ENCODE results near the gene LRRC2.
A peak's percentile ranks its signal among the peaks of the same experiment; 100 is the strongest.
"Not testable (repeated sequence)": the region's sequence is repeated elsewhere in the genome, so short reads cannot be mapped to it uniquely, and the experiment has no call there.

The LRRC2 gene

DNA sequence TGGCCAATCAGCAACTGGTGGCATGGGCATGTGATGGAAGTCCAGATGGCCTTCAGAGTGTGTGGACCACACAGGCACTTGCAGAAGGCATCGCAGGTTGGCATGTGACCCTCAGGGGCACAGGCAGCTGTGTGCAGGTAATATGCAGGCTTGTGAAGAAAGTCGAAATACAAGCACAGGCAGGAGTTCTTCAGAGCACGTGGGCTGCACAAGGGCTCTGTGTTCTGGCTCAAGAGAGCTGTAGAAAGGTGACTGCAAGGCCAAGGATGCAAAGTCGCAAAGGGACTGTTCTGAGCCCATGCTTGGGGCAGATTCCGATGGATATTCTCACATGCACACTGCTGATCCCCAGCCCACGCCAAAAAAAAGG is 8.3 kb downstream of the LRRC2 start:
- DNase-seq (ENCODE audit: low read depth): no peak

DNA sequence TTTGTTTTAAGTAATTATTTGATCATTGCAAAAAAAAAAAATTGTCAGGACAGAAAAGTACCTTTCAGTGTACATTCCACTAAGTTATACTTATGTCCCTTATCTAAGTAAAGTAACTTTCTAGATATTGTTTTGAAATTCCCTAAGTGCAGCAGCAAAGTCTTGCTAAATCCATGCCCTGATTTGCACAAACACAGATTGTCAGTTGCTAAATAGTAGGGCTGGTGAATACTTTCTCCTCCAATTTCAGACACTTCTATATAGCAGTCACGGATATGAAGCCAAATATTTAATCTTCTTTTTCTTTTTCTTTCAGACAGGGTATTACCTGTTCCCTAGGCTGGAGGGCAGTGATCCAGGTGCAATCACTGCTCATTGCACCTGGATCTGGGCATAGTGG is 12.9 kb downstream of the LRRC2 start:
- no peak for DNase-seq (ENCODE audit: low read depth)

DNA sequence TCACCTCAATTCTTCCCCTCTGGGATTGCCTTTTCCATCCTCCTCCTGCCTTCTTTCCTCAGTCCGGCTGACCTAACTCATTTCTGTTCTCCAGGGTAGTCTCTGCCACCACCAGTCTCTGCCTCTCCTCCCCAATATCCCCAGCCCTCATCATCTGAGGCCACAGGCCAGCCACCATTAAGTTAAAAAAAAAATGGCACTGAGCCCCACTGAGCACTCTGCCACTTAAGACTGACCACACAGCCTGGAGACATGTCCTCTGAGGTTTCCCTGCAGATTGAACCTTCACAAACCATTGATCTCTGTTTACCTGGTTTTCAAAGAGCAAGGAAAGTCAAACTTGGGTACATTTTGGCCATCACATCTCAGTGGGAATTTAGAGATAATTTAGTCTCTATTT is 13.6 kb downstream of the LRRC2 start:
- no peak for DNase-seq (ENCODE audit: low read depth)

DNA sequence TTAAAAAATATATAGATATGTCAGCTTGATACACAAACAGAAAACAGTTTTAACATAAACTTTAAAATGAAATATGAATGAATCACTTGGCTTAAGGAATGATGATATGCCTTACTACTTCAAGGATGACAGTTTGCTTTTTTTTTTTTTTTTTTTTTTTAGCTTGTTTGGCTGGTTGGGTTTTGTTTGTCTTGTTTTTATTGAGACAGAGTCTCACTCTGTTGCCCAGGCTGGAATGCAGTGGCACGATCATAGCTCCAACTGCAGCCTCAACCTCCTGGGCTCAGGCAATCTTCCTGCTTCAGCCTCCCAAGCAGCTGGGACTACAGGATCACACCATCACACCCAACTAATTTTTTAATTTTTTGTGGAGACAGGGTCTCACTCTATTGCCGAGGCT is 14.5 kb downstream of the LRRC2 start:
- DNase-seq (ENCODE audit: low read depth): no peak

DNA sequence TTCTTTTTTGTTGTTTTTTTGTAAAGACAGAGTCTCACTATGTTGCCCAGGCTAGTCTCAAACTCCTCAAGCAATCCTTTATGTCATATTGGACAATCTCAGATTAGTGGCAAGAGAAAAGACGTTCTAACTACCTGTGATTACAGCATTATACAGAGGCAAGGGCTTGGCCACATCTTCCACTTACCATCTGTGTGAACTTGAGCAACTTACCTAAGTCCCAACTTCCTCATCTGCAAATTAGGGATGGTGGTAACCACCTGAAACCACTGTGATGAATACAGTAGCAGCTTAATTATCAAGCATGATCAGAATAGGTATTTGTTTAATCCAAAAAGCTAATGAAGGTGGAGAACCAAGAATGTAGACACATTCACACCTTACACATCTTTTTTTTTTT is 16.1 kb downstream of the LRRC2 start:
- no peak for DNase-seq (ENCODE audit: low read depth)

DNA sequence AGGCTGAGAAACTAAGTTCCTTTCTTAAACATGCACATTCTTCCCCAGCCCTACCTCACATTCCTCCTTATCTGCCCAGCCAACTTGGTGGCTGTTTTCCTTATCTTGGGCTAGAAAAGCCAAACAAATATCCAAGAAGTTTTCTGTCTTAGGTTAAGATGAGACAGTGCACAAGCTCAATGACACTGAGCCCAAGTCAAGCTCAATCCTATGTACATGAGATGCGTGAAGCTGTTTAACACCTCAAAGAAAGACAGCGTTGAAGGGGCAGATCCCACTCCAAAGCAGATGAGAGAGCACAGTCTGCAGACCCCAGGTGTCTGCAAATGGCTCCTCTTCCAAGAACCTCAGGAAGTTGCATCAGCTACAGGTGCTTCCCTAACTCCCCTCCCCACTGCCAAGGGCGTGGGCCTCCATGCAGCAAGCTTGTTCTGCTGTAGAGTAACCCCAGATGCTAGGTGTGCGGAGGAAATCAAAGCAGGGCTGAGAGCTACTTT is 16.6 kb downstream of the LRRC2 start:
- no peak for DNase-seq (ENCODE audit: low read depth)

DNA sequence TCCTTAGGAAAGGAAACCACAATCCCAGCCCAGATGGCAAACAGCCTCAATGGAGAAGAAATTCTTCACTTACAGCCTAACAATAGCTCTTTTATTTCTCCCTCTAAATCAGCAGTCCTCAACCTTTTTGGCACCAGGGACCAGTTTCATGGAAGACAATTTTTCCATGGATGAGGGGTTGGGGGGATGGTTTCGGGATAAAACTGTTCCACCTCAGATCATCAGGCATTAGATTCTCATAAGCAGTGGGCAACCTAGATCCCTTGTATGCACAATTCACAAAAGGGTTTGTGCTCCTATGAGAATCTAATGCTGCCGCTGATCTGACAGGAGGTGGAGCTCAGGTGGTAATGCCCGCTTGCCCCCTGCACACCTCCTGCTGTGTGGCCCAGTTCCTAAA is 17.5 kb downstream of the LRRC2 start:
- DNase-seq (ENCODE audit: low read depth): not testable (repeated sequence)

DNA sequence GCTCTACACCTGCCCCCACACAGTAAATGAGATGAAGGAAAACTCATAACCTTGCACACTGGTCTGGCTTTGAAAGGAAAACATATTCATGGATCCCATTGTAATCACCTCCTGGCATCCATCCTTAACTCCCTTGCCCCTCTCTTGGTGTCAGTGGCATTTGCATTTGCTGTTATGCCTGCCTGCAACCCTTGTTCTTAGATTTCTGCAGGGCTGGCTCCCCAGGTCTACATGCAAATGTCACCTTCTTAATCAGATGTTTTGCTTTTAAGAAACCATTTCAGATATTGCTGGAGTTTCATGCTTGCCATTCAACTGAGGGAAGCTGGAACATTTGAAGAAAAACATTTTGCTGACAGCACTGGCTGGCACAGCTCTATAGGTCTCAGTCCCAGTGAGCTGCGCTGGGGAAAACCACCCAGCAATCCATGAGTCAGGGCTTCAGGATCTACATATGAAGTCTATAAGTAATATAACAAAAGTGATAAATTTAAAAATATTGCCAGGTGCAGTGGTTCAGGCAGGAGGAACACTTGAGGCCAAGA is 19.1 kb downstream of the LRRC2 start:
- DNase-seq (ENCODE audit: low read depth): no peak

DNA sequence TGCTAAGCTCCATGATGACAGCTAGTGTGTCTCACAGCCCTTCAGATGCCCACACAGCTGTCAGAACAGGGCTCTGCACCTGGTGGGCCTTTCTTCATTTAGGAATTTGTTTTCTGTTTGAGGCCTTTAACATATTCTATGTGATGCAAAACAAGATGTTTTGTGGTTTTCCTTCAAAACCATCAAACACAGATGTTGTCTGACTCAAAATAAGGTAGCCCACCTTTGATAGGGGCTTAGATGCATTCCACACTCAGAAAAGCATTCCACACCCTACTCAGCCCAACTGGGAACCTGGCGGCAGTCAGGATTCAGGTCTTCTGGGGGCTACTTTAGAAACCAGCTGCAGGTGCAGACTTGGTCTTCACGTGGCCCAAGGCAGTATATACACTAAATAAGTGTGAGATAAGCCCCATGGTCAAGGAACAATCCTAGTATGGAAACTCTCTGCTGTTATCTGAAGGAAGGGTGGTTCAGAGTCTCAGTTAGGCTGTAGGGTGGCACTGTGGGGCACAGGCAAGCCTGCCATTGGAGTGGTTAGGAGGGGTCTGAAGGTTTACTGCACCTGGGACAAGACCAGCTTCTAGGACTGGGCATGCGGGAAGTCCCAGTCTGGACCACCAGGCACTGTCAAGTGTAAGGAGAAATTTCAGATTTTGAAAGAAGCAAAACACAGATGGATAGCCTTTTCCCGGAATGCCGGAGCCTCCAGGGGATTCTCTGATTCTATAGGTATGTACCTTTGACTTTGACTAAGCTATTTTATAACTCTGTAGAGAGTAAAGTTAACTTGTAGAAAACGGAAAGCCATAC is 20.1 kb downstream of the LRRC2 start:
- no peak for DNase-seq (ENCODE audit: low read depth)

DNA sequence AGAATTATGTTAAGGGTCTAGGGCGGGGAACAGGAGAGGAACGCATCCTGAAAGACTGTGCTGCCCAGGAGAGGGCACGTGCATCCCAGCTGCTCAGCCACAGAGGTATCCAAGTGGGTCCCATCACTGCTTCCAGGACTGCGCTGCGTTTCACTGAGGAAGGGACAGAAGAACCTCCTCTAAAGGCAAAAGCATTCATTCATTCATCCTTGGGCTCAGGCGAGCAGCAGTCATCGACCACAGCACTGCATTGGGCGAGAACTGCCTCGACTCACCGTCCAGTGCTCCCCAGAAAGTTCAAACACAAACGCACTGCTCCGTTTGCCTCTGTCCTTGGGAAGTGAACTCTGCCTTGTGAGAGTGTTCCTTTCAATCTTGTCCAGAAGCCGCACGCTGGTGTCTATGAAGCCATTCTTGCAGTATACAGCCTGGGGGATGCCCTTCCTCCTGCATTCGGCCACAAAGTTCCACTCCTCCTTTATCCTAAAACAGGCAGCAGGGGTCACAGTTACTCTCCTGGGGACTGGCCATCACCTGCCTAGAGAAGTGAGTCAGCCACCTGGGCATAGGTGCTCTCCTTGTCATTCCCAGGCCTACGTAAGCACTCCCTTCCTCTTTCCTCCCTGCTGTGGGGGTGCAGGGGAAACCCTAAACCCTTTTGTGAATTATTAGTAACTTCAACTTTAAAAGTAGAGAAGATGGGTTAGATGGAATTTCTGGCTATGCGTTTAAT is 21.2 kb downstream of the LRRC2 start:
- DNase-seq (ENCODE audit: low read depth): no peak

DNA sequence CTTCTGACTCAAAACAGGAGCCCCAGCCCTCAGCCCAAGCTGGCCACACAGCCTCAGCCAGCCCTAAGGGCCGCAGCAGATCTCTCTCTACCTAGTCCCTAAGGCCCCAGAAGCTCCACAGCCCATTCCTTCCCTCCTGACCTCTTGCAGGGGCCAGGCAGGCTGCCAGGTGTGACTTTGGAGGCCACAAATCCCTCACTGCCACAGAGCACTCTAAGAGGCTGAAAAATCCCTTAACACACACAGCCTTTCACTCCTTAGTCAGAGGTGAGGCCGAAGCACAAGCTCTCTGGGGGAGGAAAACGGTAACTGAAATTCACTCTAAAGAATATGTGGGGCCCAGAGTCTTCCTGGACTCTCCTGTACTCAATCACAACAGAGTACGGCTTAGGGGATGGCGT is 23.3 kb downstream of the LRRC2 start:
- DNase-seq (ENCODE audit: low read depth): no peak

DNA sequence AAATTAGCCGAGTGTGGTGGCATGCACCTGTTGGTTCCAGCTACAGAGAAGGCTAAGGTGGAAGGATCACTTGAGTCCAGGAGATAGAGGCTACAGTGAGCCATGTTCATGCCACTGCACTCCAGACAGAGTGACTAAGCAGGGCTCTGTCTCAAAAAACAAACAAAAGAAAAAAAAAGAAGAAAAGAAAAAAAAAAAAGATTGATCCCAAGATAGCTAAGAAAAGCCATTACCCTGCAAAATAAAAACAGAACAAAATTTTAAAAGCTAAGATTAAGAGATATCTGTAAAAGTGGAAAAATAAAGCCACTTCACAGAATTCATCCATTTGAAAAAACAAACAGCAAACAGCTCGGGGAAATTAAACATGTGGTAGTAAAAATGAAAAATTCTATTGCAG is 23.8 kb downstream of the LRRC2 start:
- DNase-seq (ENCODE audit: low read depth): no peak

DNA sequence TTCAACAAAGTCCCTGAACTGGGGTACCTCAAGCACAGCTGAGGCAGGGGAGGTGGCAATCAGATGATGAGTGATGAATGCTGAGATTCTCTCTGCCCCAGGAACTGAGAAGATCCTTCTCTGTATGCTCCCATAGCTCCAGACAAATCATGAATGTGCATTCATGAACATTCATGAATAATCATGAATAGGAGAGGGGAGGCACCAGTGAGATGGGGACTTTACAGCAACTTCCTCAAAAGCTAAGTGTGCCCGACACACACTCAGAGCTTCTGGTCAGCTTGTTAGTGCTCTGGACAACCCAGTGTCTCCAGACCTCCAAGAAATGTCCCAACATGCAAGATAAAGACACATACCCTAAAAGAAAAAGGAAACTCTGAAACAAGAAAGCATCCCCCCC is 24.3 kb downstream of the LRRC2 start:
- DNase-seq (ENCODE audit: low read depth): no peak

DNA sequence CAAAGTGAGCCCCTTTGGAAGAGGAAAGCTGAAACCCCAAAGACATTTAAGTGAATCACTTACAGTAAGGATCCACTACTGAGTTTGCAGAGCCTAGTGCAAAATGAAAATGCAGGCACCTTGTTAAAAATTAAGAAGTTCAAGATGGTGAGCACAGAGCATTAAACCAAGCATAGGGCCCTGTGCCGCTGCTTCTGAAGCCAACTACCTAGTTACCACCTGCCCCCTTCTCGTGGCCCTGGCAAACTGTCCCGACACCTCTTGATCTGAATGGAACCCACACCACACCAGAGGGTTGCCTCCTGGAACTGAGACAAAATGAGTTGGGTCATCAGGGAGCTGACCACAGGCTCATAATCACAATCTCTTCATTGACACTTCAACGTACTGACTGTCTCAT is 25.6 kb downstream of the LRRC2 start:
- no peak for DNase-seq (ENCODE audit: low read depth)

DNA sequence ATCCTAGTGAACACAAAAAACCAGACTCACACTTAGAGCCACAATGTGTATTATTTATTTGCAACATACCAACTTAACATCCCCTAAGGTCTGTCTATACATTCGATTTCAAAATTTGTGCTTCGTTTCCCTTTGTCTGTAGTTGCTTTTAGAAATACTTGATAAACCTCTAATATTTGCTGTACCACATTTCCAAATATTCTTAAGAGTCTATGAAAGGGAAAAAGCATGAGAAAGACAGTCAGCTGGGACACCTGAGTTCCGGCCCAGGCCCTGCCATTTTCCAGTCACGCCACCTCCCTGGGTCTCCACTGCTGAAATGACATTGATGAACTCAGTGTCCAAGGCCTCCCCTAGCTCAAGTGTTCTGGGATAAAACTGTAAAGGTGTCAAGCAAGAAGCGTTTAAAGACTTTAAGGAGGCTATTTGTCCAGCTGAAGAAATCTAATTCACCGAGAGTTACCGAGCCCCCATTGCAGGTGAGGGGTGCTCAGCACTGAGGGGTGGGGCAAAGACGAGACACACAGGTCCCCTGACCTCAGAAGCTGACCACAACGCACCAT is 26.6 kb downstream of the LRRC2 start:
- DNase-seq (ENCODE audit: low read depth): no peak

DNA sequence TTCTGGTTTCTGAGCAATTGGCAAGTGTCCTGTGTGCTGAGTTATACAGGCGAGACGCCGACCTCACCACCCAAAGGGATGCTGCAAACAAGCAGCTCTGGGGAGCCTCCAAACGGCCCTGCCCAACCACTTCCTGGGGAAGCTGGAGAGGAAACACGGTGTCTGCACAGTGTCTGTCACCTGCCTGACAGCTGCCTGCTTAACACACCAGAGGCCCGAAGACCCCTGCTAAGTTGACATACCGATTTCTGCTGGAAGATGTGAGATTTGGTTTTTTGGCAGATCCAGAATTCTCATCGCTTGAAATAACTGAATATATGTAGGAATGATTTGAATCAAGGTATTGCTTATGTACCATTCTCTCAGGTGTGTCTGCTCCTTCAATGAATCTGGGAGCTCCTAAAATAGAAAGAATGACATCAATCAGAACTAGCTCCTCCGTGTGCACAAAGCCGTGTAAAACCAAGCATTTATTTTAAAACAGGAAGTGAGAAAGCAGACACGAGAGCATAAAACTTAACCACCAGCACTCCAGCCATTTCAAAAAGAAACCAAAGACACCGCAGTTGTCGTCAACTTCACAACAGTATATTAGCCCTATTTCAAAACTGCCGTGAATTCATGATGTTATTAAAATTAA is 27.2 kb downstream of the LRRC2 start:
- DNase-seq (ENCODE audit: low read depth): peak; percentile 66

DNA sequence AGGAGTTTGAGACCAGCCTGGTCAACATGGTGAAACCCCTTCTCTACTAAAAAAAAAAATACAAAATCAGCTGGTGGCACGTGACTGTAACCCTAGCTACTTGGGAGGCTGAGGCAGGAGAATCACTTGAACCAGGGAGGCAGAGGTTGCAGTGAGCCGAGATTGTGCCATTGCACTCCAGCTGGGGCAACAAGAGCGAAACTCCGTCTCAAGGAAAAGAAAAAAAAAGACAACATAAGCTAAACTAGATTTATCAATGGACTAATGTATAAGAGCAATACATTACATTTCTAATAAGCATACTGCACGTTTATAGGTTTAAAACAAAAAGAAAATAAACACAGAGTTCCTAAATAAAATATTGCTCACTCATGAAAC is 27.7 kb downstream of the LRRC2 start:
- not testable (repeated sequence) for DNase-seq (ENCODE audit: low read depth)

DNA sequence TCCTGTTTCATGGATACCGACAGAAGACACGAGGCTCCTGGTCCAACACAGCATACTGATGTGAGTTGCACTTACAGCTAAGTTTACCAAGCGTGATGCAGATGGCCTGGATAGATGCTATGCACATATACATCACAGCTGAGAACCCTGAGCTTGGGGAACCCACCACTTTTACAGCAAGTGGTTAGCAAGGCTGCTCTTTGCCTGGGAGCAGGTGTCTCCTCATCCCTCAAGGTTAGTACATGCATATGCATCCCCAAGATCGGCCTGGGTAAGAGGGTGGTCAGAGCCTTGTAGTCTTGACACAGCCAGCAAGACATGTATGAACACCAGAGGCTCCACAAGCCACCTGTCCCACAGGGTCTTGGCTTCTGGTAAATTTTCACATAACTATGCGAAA is 28.3 kb downstream of the LRRC2 start:
- DNase-seq (ENCODE audit: low read depth): no peak

DNA sequence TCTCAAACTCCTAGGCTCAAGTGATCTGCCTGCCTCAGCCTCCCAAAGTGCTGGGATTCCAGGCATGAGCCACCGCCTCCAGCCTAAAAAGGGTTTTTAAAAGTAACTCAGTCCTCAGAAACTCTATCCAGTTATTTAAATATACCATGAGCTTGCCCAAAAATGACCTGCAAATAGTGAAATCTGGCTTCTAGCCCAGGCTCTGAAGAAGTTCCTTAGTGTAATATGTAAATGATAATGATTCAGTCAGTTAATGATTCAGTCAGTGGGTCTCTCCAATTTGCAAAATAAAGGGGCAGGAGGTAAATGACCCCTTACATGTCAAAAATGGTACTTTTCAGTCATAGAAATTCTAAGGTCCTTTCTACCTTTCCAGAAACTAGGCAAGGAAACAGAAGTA is 28.8 kb downstream of the LRRC2 start:
- DNase-seq (ENCODE audit: low read depth): no peak

DNA sequence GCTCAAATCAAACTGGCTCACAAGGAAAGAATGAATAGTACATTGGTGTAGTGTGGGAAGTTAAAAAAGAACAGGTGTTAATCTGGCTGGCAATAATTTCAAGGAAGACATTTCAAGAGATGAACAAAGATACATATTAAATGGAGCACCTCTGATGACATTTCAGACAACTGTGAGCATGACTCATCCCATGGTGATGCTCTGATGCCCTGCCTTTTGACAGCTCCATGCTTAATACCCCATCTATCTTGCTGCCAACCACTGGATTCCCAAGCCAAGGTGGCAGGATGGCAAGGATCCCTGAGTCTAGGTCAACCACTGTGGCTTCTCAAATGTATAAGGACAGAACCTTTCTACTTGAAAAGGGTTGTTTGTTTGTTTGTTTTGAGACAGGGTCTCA is 29.3 kb downstream of the LRRC2 start:
- DNase-seq (ENCODE audit: low read depth): no peak

DNA sequence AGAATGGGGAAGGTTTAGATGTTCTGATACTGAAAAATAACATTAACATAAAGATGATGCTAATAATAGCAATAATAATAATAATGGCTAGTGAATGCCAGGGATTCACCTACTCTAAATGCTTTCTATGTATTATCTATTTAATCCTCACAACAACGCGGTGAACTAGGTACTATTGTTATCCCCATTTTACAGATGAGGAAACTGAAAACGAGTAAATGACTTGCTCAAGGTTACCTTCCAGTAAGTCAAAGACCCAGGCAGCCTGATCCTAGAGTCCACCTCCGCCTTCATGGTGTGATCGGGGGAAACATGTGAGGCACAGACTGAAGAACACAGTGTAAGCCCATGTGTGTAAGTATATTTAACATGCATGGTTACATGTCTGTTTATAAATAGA is 30.4 kb downstream of the LRRC2 start:
- no peak for DNase-seq (ENCODE audit: low read depth)

DNA sequence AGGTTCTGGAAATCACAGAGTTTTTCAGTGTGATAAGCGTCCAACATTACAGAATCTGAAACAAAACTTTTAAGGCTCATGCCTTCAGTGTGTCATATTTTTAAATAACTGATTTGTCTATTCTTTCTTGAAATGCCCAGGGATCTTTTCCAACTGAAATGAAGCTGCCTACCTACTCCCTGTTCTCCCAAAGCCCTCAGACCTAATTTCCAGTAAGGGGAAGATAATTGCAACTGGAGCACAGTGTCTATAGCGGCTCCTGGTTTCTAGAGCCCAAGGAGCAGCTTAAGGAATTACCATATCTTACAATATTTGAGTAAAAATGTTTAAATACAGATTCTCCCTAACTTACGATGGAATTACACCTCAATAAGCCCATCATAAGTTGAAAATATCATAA is 33.0 kb downstream of the LRRC2 start:
- DNase-seq (ENCODE audit: low read depth): no peak

DNA sequence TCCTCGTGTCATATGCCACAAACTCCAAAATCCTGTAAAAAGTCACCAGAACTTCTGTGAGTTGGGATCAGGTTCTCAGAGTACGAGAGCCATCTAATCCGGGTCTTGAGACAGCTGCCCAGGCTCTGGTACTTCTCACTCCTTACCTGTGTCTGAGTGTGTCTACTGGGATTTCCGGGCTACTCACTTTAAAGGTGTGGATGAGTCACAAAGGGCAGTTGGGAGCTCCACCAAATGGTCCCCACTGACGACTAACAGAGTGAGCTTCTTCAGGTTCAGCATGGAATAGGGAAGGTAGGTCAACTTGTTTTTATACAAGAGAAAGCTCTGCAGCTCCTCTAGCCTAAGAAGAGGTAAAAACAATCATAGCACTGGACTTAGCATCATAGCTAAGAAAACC is 38.9 kb downstream of the LRRC2 start:
- DNase-seq (ENCODE audit: low read depth): no peak
